ENCODE measurements around the gene SELPLG.

GRCh38 chr12:108623577-108623976 is 10.1 kb downstream of the SELPLG start:
- TF ChIP-seq CTCF (conservative IDR thresholded peaks at IDR 0.05; ENCODE audit: low read depth, low read length), result no peak
- no peak for TF ChIP-seq FOS (IDR thresholded peaks at IDR 0.05; ENCODE audit: low read depth, low read length)
- TF ChIP-seq USF2 (IDR thresholded peaks at IDR 0.05; ENCODE audit: low read depth, low read length), result no peak
- TF ChIP-seq ELK1 (IDR thresholded peaks at IDR 0.05; ENCODE audit: borderline replicate concordance, low read depth, low read length), result no peak
- no peak for TF ChIP-seq CEBPB (IDR thresholded peaks at IDR 0.05; ENCODE audit: low read depth, low read length)
- TF ChIP-seq RCOR1 (IDR thresholded peaks at IDR 0.05; ENCODE audit: insufficient replicate concordance, low read length), result no peak
- no peak for TF ChIP-seq POLR2A (IDR thresholded peaks at IDR 0.05; ENCODE audit: low read depth, low read length)
- TF ChIP-seq RAD21 (IDR thresholded peaks at IDR 0.05; ENCODE audit: low read length), result no peak

All from IMR-90 (cell line).